ENCODE measurements around the gene GRIK4.

DNA sequence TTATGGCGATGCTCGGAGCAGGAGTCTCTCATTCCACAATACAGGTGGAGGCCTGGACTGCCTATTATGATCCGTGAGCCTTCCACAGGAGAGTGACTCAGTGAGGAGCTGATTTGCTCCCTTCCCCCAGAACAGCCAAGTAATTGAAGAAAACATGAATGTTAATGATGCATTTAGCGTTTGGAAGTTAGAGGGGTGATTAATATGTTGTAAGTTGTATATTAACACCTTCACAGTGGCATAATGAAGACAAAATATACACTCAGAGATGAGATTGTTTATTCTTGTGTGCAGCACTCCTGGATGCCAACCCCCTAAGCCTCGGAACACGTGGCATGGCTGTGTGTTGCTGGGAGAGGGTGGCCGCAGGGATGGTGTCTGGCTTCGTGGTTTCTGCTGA is 98.6 kb downstream of the GRIK4 start:
- TF ChIP-seq, protein P1, sequence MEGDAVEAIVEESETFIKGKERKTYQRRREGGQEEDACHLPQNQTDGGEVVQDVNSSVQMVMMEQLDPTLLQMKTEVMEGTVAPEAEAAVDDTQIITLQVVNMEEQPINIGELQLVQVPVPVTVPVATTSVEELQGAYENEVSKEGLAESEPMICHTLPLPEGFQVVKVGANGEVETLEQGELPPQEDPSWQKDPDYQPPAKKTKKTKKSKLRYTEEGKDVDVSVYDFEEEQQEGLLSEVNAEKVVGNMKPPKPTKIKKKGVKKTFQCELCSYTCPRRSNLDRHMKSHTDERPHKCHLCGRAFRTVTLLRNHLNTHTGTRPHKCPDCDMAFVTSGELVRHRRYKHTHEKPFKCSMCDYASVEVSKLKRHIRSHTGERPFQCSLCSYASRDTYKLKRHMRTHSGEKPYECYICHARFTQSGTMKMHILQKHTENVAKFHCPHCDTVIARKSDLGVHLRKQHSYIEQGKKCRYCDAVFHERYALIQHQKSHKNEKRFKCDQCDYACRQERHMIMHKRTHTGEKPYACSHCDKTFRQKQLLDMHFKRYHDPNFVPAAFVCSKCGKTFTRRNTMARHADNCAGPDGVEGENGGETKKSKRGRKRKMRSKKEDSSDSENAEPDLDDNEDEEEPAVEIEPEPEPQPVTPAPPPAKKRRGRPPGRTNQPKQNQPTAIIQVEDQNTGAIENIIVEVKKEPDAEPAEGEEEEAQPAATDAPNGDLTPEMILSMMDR (IDR thresholded peaks at IDR 0.05), result no peak
- no peak for TF ChIP-seq POLR2A (IDR thresholded peaks at IDR 0.05)
